ENCODE results near the gene MET.

GRCh38 chr7:116836048-116836447 lies 164.1 kb downstream of the MET start:
- no peak for TF ChIP-seq POLR2A (IDR thresholded peaks at IDR 0.05)
- TF ChIP-seq, protein P1, sequence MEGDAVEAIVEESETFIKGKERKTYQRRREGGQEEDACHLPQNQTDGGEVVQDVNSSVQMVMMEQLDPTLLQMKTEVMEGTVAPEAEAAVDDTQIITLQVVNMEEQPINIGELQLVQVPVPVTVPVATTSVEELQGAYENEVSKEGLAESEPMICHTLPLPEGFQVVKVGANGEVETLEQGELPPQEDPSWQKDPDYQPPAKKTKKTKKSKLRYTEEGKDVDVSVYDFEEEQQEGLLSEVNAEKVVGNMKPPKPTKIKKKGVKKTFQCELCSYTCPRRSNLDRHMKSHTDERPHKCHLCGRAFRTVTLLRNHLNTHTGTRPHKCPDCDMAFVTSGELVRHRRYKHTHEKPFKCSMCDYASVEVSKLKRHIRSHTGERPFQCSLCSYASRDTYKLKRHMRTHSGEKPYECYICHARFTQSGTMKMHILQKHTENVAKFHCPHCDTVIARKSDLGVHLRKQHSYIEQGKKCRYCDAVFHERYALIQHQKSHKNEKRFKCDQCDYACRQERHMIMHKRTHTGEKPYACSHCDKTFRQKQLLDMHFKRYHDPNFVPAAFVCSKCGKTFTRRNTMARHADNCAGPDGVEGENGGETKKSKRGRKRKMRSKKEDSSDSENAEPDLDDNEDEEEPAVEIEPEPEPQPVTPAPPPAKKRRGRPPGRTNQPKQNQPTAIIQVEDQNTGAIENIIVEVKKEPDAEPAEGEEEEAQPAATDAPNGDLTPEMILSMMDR (IDR thresholded peaks at IDR 0.05) = no peak
